PFSK-1 (cell line): ENCODE results near the gene PYGO1.

ENCODE experiments used
- FOXP2 ChIP-seq: optimal IDR thresholded peaks from 2 replicates; pipeline ENCODE3; 2011; ENCODE audit warnings: borderline replicate concordance, control low read depth, inconsistent platforms; ENCODE audit not compliant: insufficient read depth; ENCODE audit errors: extremely low read length, extremely low read depth
- POLR2AphosphoS5 ChIP-seq: IDR thresholded peaks from 2 replicates; pipeline ENCODE4 v1.6.1; 2012; ENCODE audit warnings: low read depth, mild to moderate bottlenecking, control low read depth, low read length, moderate library complexity
- REST ChIP-seq, 2 experiments: IDR thresholded peaks; 2 replicates each; pipeline versions ENCODE4 v1.6.1 to v1.8.0; 2011 to 2012; ENCODE audit warnings: low read depth in 2 of 2, low read length in 2 of 2, control low read depth in 1 of 2, inconsistent platforms in 1 of 2, mild to moderate bottlenecking in 1 of 2, moderate library complexity in 1 of 2; ENCODE audit not compliant: insufficient read depth in 1 of 2
- SIN3A ChIP-seq: IDR thresholded peaks from 2 replicates; pipeline ENCODE4 v1.6.1; 2012; ENCODE audit warnings: mild to moderate bottlenecking, low read length, moderate library complexity, borderline replicate concordance; ENCODE audit not compliant: insufficient read depth
- TAF1 ChIP-seq: IDR thresholded peaks from 2 replicates; pipeline ENCODE4 v1.6.1; 2012; ENCODE audit warnings: low read length, control low read depth, borderline replicate concordance; ENCODE audit not compliant: insufficient read depth

GRCh38 chr15:55564347-55565145, 23.6 kb downstream of the PYGO1 start:
- no peak for TF ChIP-seq POLR2AphosphoS5
- no peak for TF ChIP-seq SIN3A
- TF ChIP-seq REST (IDR thresholded peaks at IDR 0.05; ENCODE audit: insufficient read depth in 1 of 2, low read depth in 2 of 2, low read length in 2 of 2) = no peak
- no peak for TF ChIP-seq FOXP2
- no peak for TF ChIP-seq TAF1
